ENCODE data around the gene FGFR2.

Gene FGFR2

DNA sequence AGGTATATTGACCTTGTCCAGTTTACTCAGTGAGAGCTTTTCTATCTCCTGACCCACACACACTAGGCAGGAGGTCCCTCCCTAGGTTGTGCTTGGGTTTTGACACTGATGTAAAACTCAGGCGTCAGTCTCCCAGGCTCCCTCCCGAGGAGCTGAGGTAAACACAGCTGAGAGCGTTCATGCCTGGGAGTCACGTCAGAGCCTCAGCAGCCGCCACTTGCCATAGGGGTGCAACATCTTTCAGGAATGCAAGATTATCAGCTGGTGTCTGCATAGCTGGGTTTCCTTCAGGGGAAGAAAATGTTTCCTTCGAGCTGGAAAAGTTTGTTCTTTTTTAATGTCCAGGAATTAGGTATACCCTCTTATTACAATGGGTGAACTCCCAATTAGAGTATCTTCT, 70.6 kb downstream of the FGFR2 start:
- peak; percentile 59 for DNase-seq
- TF ChIP-seq, protein P1, sequence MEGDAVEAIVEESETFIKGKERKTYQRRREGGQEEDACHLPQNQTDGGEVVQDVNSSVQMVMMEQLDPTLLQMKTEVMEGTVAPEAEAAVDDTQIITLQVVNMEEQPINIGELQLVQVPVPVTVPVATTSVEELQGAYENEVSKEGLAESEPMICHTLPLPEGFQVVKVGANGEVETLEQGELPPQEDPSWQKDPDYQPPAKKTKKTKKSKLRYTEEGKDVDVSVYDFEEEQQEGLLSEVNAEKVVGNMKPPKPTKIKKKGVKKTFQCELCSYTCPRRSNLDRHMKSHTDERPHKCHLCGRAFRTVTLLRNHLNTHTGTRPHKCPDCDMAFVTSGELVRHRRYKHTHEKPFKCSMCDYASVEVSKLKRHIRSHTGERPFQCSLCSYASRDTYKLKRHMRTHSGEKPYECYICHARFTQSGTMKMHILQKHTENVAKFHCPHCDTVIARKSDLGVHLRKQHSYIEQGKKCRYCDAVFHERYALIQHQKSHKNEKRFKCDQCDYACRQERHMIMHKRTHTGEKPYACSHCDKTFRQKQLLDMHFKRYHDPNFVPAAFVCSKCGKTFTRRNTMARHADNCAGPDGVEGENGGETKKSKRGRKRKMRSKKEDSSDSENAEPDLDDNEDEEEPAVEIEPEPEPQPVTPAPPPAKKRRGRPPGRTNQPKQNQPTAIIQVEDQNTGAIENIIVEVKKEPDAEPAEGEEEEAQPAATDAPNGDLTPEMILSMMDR (IDR thresholded peaks at IDR 0.05; ENCODE audit: low read depth, low read length, missing control alignments): no peak
- in situ Hi-C loops (cut with HindIII; ENCODE audit: low pct_ligation_motif_present, low sequenced_read_pairs): no loop called here
- H3K27me3 ChIP-seq (replicated peaks): no peaks in the 10 kb centered on the region
- no peak overlapping the region for H3K27ac ChIP-seq
- H3K4me3 ChIP-seq (ENCODE audit: low read depth, low read length): no peak overlapping the region
- no peaks in the 10 kb centered on the region for H3K36me3 ChIP-seq (replicated peaks)

DNA sequence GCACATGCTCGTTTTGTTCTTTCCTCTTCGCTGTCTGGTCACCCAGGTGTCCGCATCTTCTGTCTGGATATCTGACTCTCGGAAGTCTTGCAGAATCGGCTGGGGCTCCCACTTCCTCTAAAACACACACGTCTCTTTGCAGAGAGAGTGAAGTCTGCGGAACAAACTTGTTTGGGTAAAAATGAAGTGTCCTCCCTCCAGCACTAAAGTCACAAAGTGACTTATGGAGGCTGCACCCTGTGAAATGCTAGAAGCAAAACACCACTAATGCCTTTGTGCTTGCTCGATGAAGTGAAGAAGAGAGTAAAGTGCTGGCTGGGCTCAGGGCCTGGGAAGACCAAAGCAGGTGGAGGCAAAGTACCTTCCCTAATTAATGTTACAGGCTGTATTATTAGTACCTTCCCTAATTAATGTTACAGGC, 71.4 kb downstream of the FGFR2 start:
- Histone ChIP-seq H3K27ac (no peak overlapping the region), H3K4me3 (ENCODE audit: low read depth, low read length) (no peak overlapping the region), H3K27me3 (replicated peaks) (no peaks in the 10 kb centered on the region), H3K36me3 (replicated peaks) (no peaks in the 10 kb centered on the region)
- TF ChIP-seq, protein P1 (IDR thresholded peaks at IDR 0.05; ENCODE audit: low read depth, low read length, missing control alignments): no peak
- in situ Hi-C loops (cut with HindIII; ENCODE audit: low pct_ligation_motif_present, low sequenced_read_pairs): no loop called here
- no peak for DNase-seq

DNA sequence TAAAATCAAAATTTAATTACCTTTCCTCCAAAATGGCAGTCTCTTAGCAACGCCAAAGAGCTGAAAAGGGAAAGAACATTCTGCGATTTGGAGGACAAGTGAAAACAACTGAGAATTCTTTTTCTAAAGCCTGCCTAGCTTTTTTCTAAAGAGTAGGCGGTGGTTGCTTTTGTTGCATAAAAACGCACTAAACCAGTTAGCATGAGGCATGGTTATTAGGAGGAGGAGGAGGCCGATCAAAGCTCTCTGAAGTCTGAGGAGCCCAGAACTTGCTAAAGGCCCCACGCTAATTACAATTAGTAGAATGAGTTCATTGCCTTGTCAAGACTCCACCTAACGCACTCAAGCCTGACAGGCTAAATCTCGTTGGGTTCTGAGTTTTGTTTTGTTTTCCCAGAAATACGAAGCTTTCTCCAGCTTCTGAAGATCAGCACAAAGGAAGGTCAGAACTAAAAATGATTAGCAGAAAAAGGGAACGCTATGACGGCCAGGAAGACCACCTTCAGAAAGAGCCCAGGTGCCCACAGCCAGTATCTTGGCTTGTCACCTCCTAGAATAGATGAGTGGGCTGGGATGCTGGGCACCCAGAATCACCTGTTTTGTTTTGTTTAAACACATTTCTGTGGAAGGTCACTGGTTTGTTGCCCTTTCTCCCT, 72.0 kb downstream of the FGFR2 start:
- Histone ChIP-seq H3K4me3 (ENCODE audit: low read depth, low read length) (no peak overlapping the region), H3K27ac (no peak overlapping the region), H3K27me3 (replicated peaks) (no peaks in the 10 kb centered on the region), H3K36me3 (replicated peaks) (no peaks in the 10 kb centered on the region)
- TF ChIP-seq, protein P1 (IDR thresholded peaks at IDR 0.05; ENCODE audit: low read depth, low read length, missing control alignments): no peak
- DNase-seq: no peak
- in situ Hi-C loops (cut with HindIII; ENCODE audit: low pct_ligation_motif_present, low sequenced_read_pairs): no loop called here

DNA sequence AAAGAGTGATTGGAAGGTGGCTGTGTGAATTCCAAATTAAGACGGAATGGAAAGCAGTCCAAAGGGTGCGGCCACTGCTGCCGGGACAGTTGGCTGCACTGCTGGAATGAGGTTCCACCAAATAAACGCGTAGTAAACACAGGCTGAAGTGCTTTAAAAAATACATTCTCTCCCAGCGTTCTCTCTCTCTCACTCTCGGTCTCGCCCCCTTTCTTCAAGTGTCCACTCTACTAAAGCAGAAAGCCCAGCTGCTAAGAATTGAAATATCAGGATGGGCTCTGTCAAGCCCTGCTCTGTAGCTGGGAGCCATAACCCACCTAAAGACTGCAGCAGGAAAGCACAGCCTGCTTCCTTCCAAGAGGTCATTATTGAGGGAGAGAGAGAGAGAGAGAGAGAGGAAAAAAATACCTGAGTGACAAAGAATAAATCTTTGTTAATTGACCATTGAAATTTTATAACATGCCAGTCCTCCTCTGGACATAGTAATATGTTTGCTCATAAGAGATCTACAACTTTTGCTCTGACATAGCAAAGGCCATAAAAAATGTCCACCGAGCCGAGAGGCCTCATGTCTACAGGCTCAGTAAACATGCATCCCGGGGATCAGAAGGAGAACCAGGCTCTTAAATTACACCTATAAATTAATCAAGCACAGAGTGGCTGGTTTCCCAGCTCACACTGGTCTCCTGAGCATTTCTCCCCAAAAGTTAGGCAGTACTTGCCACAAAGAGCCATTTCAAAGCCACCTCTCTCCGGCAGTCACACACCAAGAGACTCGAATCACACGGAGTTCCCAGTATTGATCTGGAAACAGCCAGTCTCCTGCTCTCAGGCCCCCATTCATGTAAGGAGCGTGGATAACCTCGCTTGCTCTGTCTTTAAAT, 72.8 kb downstream of the FGFR2 start:
- in situ Hi-C loops (cut with HindIII; ENCODE audit: low pct_ligation_motif_present, low sequenced_read_pairs): no loop called here
- no peak overlapping the region for H3K27ac ChIP-seq
- H3K36me3 ChIP-seq (replicated peaks): no peaks in the 10 kb centered on the region
- no peak overlapping the region for H3K4me3 ChIP-seq (ENCODE audit: low read depth, low read length)
- DNase-seq: no peak
- no peaks in the 10 kb centered on the region for H3K27me3 ChIP-seq (replicated peaks)
- TF ChIP-seq, protein P1 (IDR thresholded peaks at IDR 0.05; ENCODE audit: low read depth, low read length, missing control alignments): no peak

DNA sequence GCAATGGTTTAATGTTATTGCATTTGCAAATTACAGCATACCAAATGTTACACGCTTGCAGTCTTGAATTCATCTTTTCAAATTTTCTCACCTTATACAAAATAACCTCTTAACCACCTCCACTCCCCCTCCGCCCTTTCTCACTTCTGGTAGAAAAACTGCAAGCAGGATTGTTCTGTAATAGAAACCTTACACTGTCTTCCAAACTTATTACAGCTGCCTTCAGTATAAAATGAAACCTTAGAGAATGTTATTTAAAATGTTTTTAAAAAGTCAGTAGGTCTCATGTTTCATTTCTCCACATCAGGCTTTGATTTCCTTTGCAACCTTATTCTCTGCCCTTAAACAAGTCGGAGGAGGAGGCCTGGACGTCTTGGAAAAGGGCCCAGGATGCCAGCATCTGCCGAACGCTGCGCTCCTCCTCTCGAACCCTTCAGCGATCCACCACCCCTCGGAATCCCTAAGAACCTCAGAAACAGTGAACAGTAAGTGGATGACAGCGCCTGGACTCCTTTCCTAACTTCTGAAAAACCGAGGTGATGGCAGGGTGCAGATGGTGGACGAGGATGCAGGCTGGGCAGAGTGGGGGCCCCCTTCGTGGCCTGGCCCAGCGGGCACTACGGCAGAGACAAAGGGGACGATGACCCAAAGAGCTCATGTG, 74.0 kb downstream of the FGFR2 start:
- Histone ChIP-seq H3K4me3 (ENCODE audit: low read depth, low read length) (no peak overlapping the region), H3K36me3 (replicated peaks) (no peaks in the 10 kb centered on the region), H3K27ac (no peak overlapping the region), H3K27me3 (replicated peaks) (no peaks in the 10 kb centered on the region)
- in situ Hi-C loops (cut with HindIII; ENCODE audit: low pct_ligation_motif_present, low sequenced_read_pairs): no loop called here
- TF ChIP-seq, protein P1 (IDR thresholded peaks at IDR 0.05; ENCODE audit: low read depth, low read length, missing control alignments): no peak
- no peak for DNase-seq
